B cell (primary cell): ENCODE results near the gene FMOD. TPM values are rescaled to one million over a fixed set of nuclear protein-coding genes. Genes with fewer than 3 reads are reported as not detected.

Experiments used
- ATAC-seq: fragments of 200-7000 bp; cut with Tn5 transposase; one replicate; pipeline ENCODE4 v1.10.0; 2021; ENCODE audit warnings: low read depth, mild to moderate bottlenecking, moderate number of reproducible peaks, moderate library complexity
- CTCF ChIA-PET: fragments of 350-600 bp; sonication (Branson Sonifier 250); formaldehyde crosslinking; loops from one replicate; lab custom pipeline; 2021; ENCODE audit warnings: antibody characterized with exemption, inconsistent platforms; lab: Charles Lee
- POLR2A ChIA-PET: fragments of 350-600 bp; sonication (Branson Sonifier 250); formaldehyde crosslinking; loops from one replicate; lab custom pipeline; 2021; ENCODE audit warnings: antibody characterized with exemption; lab: Charles Lee
- DNase-seq: peaks from one replicate; pipeline ENCODE4 v3.0.0; 2013
- H2AFZ ChIP-seq: 2 replicates; pipeline ENCODE4 v1.6.1; 2012; ENCODE audit warnings: mild to moderate bottlenecking, low read depth, low read length; ENCODE audit not compliant: insufficient read depth, poor library complexity, severe bottlenecking
- H3K27ac ChIP-seq, 2 donors: 1 replicate in 1 of 2; 2 replicates in 1 of 2; pipeline ENCODE4 v1.5.1; 2012 to 2013; ENCODE audit warnings: low read length in 2 of 2, mild to moderate bottlenecking in 2 of 2, moderate library complexity in 1 of 2
- H3K27me3 ChIP-seq, 4 experiments: fragments of 200-600 bp in 1 of 4; sonication (generic) in 1 of 4; replicated peaks in 1 of 4; 1 replicate in 2 of 4; 2 replicates in 2 of 4; pipeline versions ENCODE4 v1.6.1 to v1.7.0; 2013 to 2016; ENCODE audit warnings: low read length in 3 of 4, mild to moderate bottlenecking in 2 of 4, mixed read lengths in 1 of 4, moderate library complexity in 1 of 4; ENCODE audit not compliant: insufficient read depth in 4 of 4, control insufficient read depth in 3 of 4; ENCODE audit errors: control extremely low read depth in 1 of 4
- H3K36me3 ChIP-seq, 2 experiments: replicated peaks in 1 of 2; 1 replicate in 1 of 2; 2 replicates in 1 of 2; pipeline versions ENCODE4 v1.6.1 to v1.7.1; 2013; ENCODE audit warnings: low read length in 1 of 2; ENCODE audit not compliant: insufficient read depth in 2 of 2, control insufficient read depth in 1 of 2; ENCODE audit errors: control extremely low read depth in 1 of 2, extremely low read depth in 1 of 2
- H3K4me1 ChIP-seq, 2 donors: fragments of 200-600 bp in 1 of 2; sonication (generic) in 1 of 2; 1 replicate in 1 of 2; 2 replicates in 1 of 2; pipeline versions ENCODE4 v1.5.1 to v1.6.1; 2013 to 2017; ENCODE audit warnings: low read length in 2 of 2; ENCODE audit not compliant: control insufficient read depth in 2 of 2, insufficient read depth in 2 of 2
- H3K4me2 ChIP-seq: replicated peaks from 2 replicates; pipeline ENCODE3; 2012; ENCODE audit warnings: mild to moderate bottlenecking, low read depth, low read length; ENCODE audit not compliant: poor library complexity, severe bottlenecking
- H3K4me3 ChIP-seq, 5 experiments: fragments of 200-600 bp in 1 of 5; sonication (generic) in 1 of 5; 1 replicate in 3 of 5; 2 replicates in 2 of 5; pipeline versions ENCODE4 v1.5.1 to v1.7.0; 2011 to 2016; ENCODE audit warnings: low read length in 4 of 5, mild to moderate bottlenecking in 4 of 5, low read depth in 2 of 5, control low read depth in 1 of 5, moderate library complexity in 1 of 5; ENCODE audit not compliant: insufficient read depth in 1 of 5; ENCODE audit errors: control extremely low read depth in 1 of 5, extremely low read depth in 1 of 5
- H3K79me2 ChIP-seq: fragments of 200-600 bp; sonication (generic); one replicate; pipeline ENCODE4 v1.6.0; 2016; ENCODE audit warnings: low read length; ENCODE audit not compliant: control insufficient read depth, insufficient read depth
- H3K9ac ChIP-seq: fragments of 200-600 bp; sonication (generic); 2 replicates; pipeline ENCODE4 v1.6.1; 2017; ENCODE audit warnings: mild to moderate bottlenecking, low read length, moderate library complexity
- H3K9me3 ChIP-seq, 3 donors: one replicate each; pipeline versions ENCODE4 v1.6.1 to v1.7.1; 2013; ENCODE audit warnings: low read length in 2 of 3; ENCODE audit not compliant: control insufficient read depth in 2 of 3, insufficient read depth in 1 of 3; ENCODE audit errors: control extremely low read depth in 1 of 3
- H4K20me1 ChIP-seq: 2 replicates; pipeline ENCODE4 v1.6.0; 2012; ENCODE audit warnings: mild to moderate bottlenecking, low read length; ENCODE audit not compliant: insufficient read depth, control insufficient read depth, poor library complexity, severe bottlenecking
- H3K27ac Mint-ChIP-seq: one replicate; pipeline ENCODE4 v1.8.0; 2021; ENCODE audit warnings: mixed read lengths
- H3K27me3 Mint-ChIP-seq: one replicate; pipeline ENCODE4 v1.8.0; 2021; ENCODE audit warnings: mixed read lengths
- H3K4me1 Mint-ChIP-seq: one replicate; pipeline ENCODE4 v1.8.0; 2021; ENCODE audit warnings: mixed read lengths
- H3K4me3 Mint-ChIP-seq: one replicate; pipeline ENCODE4 v1.8.0; 2021; ENCODE audit warnings: mixed read lengths
- H3K9me3 Mint-ChIP-seq: one replicate; pipeline ENCODE4 v1.8.0; 2022; ENCODE audit warnings: mixed read lengths; ENCODE audit not compliant: insufficient read depth
- EZH2 ChIP-seq: IDR thresholded peaks from 2 replicates; pipeline ENCODE4 v1.6.1; 2012; ENCODE audit warnings: borderline replicate concordance, low read depth, mild to moderate bottlenecking, moderate library complexity, low read length; ENCODE audit not compliant: insufficient read depth, poor library complexity, severe bottlenecking
- WGBS: methylation state at CpG from one replicate; pipeline ENCODE4 v1.1.5; 2013; ENCODE audit warnings: missing lambda C conversion rate; ENCODE audit not compliant: insufficient coverage; 5-methylcytosine and 5-hydroxymethylcytosine counted together
- intact Hi-C: fragments of 100-400 bp; cut with micrococcal nuclease; formaldehyde crosslinking; loops from one replicate; pipeline ENCODE4 v1.10.0; 2022
- polyA plus RNA-seq: library from polyadenylated mRNA; depleted of rRNA; stranded (reverse); fragments of >200 nt; gene quantifications from 2 replicates; pipeline ENCODE4 v1.2.3, GENCODE V29; 2012
- total RNA-seq, 2 donors: library from RNA; stranded (reverse); fragments of 120-200 nt in 1 of 2; gene quantifications; 1 replicate in 1 of 2; 2 replicates in 1 of 2; pipeline versions ENCODE4 v1.2.3 to v1.2.4, GENCODE V29; 2013 to 2022
- TF ChIP-seq, protein P1 (sequence below): fragments of 200-600 bp; IDR thresholded peaks from one replicate; pipeline ENCODE4 v1.8.0; 2022; ENCODE audit warnings: antibody characterized with exemption, mild to moderate bottlenecking

The FMOD gene
- total and polyA plus RNA-seq, 2 donors (not counting 1 experiment from before 2014, with no cell fraction given): not detected

DNA sequence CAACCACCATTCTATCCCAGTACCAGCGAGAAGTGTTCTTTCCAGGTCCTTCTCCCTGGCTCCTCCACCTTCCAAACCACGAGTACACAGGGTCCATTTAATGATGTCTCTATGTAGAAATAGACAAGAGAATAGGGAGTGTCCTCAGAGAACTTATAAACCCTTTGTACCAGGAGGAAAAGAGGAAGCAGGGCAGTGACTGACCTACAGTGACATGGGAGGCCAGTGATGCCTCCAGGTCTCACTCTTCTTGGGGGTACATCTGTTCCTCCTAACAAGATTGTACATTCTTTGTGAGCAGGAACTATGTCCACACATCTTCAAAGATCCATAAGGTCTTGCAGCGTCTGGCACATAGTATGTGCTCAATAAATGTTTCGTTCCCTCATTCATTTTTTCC is 18.7 kb upstream of the FMOD start:
- Mint-ChIP-seq H3K9me3 (no peaks in the 10 kb centered on the region), H3K27me3 (peaks cover 6% of the 10 kb centered on the region), H3K27ac (no peak overlapping the region), H3K4me1 (no peaks in the 10 kb centered on the region), H3K4me3 (no peak overlapping the region)
- no peaks in the 10 kb centered on the region for H3K27me3 ChIP-seq
- H3K9me3 ChIP-seq: no peaks in the 10 kb centered on the region
- no CpG with 5 or more reads among the region's 4 CpGs for WGBS
- intact Hi-C loops: no loop called here
- no peak for DNase-seq
- ChIA-PET POLR2A (no interaction called here), CTCF (interaction anchor here (0.8 kb wide), 1 partner anchor 27 kb away, joined by 3 read pairs; no protein-coding TSS in a partner anchor)
- TF ChIP-seq EZH2: no peak
- TF ChIP-seq, protein P1, sequence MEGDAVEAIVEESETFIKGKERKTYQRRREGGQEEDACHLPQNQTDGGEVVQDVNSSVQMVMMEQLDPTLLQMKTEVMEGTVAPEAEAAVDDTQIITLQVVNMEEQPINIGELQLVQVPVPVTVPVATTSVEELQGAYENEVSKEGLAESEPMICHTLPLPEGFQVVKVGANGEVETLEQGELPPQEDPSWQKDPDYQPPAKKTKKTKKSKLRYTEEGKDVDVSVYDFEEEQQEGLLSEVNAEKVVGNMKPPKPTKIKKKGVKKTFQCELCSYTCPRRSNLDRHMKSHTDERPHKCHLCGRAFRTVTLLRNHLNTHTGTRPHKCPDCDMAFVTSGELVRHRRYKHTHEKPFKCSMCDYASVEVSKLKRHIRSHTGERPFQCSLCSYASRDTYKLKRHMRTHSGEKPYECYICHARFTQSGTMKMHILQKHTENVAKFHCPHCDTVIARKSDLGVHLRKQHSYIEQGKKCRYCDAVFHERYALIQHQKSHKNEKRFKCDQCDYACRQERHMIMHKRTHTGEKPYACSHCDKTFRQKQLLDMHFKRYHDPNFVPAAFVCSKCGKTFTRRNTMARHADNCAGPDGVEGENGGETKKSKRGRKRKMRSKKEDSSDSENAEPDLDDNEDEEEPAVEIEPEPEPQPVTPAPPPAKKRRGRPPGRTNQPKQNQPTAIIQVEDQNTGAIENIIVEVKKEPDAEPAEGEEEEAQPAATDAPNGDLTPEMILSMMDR: no peak
- no peak overlapping the region for H2AFZ ChIP-seq
- H3K36me3 ChIP-seq: no peaks in the 10 kb centered on the region
- no peak overlapping the region for H3K4me2 ChIP-seq
- H3K4me1 ChIP-seq: no peaks in the 10 kb centered on the region
- no peak overlapping the region for H3K27ac ChIP-seq
- H3K4me3 ChIP-seq: no peak overlapping the region
- no peaks in the 10 kb centered on the region for H4K20me1 ChIP-seq
- H3K79me2 ChIP-seq: no peaks in the 10 kb centered on the region
- H3K9ac ChIP-seq: no peak overlapping the region
- no peak for ATAC-seq

DNA sequence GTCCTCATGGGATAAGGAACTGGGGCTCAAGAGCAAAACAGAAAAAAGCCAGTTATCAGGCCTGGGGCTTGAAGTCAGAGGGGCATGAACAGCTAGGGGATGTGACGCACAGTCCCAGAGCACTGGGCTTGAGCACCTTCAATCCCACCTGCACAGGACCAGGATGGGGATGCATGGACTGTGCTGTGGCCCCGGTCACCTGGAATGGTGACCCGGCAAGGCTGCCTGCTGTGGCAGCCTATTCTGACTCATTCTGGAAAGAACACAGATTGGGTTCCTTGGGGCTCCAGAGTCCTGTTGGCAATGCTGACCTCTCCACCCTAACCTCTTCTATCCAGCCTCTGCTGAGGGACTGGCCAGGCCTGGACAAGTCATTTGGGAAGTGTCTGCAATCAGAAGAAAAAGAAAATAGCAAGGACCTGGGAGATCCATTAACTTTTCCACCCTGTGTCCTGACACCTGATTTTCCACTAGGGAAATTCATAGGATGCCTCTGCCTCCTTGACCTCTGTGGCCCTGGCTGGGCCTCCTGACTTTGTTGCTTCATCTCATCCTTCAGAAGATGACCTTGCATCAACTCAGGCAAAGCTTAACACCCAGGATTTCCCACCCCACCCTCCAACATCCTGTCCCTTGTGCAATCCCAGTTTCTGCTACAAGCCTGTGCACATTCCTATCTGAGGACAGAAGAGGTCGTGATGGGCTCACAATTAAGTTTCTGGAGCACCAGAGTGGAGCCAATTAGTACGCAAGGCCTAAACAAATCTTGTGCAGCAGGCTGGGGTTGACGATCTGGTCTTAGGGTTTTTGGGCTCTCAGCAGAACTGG is 17.9 kb upstream of the FMOD start:
- H3K36me3 ChIP-seq: no peaks in the 10 kb centered on the region
- H3K9ac ChIP-seq: no peak overlapping the region
- no peak overlapping the region for H3K27ac Mint-ChIP-seq
- H3K79me2 ChIP-seq: no peaks in the 10 kb centered on the region
- intact Hi-C loops: no loop called here
- no peak overlapping the region for H3K4me3 Mint-ChIP-seq
- H2AFZ ChIP-seq: no peak overlapping the region
- no peak overlapping the region for H3K27ac ChIP-seq
- 88% methylated on average over 6 of the region's 6 CpGs for WGBS
- H4K20me1 ChIP-seq: no peaks in the 10 kb centered on the region
- H3K27me3 ChIP-seq: peaks cover 0 to 5% (median 0%) of the 10 kb centered on the region in 4 experiments
- ATAC-seq (no peak), DNase-seq (no peak)
- no peaks in the 10 kb centered on the region for H3K4me1 ChIP-seq
- H3K4me2 ChIP-seq: no peak overlapping the region
- H3K9me3 Mint-ChIP-seq: no peaks in the 10 kb centered on the region
- H3K4me1 Mint-ChIP-seq: no peaks in the 10 kb centered on the region
- peaks cover 6% of the 10 kb centered on the region for H3K27me3 Mint-ChIP-seq
- TF ChIP-seq, protein P1: no peak
- no peak for TF ChIP-seq EZH2
- POLR2A ChIA-PET: no interaction called here
- H3K9me3 ChIP-seq: no peaks in the 10 kb centered on the region
- no peak overlapping the region for H3K4me3 ChIP-seq
- CTCF ChIA-PET: interaction anchor here (0.5 to 1.2 kb wide), 3 partner anchors 26 to 120 kb away, joined by 3 to 4 read pairs (median 3); no protein-coding TSS in a partner anchor
